GM19324 (cell line): ENCODE data around the gene PPIA.
A peak's percentile ranks its signal among the peaks of the same experiment; 100 is the strongest.

Source experiments
- ATAC-seq: cut with Tn5 transposase; IDR thresholded peaks from one replicate; pipeline ENCODE4 v1.9.1; 2021; ENCODE audit warnings: mild to moderate bottlenecking, moderate library complexity; ENCODE audit not compliant: unreplicated experiment, low FRiP score

The PPIA gene

GRCh38 chr7:44796504-44797328 is at the start of gene PPIA:
Gene PPIA (plus strand): TSS chr7:44796681. CDS start chr7:44796725, 44 bp downstream.
- peak; percentile 94 for ATAC-seq

DNA sequence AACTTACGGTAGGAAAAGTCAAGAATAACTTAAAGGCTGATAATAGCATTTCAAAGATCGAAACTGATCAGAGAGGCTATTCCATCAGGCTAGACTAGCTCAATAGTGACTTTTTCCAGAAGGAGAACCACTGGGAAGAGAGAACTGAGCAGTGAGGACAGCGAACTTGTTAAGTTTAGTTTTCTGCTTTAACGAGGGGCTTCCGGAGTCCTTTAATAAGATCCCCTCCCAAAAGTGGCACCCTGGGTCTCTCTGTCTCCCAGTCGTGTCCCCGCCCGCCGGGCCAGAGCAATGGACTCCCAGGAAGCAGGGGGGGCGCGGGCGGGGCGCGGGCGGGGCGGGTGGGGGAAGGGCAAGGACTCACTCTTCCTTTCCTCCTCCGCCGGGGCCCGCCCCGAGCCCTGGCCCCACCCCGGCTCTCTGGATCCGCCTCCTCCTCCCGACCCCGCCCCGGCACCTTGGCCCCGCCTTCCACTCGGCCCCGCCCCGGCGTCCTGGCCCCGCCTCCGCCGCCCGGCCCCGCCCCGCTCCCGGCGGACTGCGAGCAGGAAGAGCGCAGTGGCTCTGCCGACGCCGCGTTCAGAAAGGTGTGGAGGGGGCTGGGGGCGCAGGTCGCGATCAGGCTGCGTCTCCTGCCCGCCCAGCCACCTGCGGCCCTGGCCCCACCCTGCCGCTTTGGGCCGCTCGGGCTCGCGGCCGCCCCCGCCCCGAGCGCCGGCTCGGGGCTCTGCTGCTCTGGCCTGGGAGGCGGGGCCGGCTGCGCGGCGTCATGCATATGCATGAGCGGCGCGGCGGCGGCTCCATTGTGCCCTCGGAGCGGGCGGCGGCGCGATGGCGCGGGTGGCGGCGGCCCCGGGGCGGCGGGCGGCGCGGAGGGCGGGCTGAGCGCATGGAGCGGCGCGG is 48.2 kb upstream of the PPIA start, which contains the start of gene ZMIZ2:
ZMIZ2 (plus strand) TSS at position 803 of the 903 bp plus-strand sequence. CDS start 7,403 bp downstream, outside the sequence.
- ATAC-seq: peak; percentile 87

DNA sequence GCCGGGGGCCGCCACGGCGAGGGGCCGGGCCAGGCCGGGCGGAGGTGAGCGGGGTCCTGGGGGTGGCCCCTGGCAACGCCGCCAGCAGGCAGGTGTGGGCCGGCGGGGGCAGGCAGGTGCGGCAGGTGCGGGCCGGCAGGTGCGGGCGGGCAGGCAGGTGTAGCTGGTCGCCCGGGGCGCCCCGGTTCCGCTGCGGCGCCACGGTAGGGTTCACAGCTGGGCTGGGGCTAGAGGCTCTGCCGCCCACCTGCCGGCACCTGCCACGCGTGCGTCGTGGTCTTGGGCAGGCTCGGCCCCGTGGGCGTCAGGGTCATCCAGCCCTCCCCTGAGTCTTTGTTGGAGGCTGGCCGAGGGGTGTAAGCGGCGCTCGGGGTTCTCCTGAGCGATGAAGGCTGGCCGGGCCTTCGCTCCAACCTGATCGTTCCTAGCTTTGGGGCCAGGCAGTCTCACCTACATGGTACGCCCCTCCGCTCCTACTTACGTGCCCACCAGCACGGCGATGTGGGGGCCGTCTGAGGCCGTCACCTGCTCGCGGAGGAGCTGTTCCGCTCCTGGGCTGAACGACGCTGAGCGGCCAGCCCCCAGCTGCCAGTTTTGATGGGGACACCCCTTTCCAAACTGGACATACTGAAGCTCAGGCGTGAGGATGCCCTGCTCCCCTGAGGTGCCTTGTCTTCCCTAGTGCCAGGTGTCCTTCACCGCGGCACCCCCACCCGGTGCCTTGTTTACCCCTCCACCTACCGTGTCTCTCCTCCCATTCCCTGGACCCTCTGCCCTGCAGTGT is 47.3 kb upstream of the PPIA start:
- peak; percentile 26 for ATAC-seq

GRCh38 chr7:44749992-44750391 is 46.5 kb upstream of the PPIA start:
- ATAC-seq: no peak

DNA sequence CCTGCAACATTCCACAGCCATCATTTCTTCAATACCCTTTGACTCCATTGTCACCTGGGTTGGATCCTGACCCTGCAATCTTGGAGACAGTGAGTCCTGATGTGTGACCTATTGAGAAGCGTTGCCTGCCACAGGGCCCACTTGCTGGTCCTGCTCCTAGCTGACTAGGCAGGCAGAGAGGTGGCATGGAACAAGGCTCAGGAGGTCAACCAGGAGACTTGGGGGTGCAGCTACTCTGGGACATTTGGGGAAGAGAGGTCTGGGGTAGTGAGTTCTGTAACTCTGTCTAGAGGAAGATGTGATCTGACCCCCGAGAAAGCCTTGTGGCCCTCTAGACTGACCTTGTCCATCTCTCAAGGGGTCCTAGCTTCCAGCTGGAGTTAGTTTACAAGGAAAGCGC is 46.1 kb upstream of the PPIA start:
- ATAC-seq: no peak

DNA sequence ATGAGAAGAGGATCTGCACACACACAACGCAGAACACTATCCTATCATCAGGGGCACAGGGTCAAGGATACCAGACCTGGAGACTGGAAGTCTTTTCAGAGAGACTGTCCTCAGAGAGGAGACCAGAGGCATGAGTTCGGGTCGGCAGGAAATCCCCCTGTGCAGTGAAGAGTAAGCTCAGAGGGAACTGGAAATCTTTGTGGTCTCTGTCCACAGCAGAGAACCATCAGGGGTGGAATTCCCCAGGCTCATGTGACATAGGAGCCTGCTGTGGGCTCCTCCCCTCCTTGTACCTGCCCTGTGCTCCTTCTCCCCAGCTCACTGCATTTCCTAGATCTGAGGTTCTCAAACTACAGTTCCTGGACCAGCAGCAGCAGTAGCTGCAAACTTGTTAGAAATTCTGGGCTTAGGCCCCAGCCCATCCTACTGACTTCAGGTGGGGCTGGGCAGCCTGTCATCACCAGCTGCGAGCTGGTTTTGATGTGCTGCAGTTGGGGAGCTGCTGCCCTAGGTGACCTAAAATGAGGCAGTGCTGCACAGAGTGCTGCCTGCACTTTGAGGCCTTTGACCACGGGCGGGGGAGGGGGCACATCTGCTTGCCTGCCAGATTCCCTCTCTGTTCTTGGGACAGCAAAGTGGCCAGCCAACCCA is 45.4 kb upstream of the PPIA start:
- ATAC-seq: peak; percentile 22

- ATAC-seq: no peak
Observed at GRCh38 chr7:44752822-44753221, 43.7 kb upstream of the PPIA start.

DNA sequence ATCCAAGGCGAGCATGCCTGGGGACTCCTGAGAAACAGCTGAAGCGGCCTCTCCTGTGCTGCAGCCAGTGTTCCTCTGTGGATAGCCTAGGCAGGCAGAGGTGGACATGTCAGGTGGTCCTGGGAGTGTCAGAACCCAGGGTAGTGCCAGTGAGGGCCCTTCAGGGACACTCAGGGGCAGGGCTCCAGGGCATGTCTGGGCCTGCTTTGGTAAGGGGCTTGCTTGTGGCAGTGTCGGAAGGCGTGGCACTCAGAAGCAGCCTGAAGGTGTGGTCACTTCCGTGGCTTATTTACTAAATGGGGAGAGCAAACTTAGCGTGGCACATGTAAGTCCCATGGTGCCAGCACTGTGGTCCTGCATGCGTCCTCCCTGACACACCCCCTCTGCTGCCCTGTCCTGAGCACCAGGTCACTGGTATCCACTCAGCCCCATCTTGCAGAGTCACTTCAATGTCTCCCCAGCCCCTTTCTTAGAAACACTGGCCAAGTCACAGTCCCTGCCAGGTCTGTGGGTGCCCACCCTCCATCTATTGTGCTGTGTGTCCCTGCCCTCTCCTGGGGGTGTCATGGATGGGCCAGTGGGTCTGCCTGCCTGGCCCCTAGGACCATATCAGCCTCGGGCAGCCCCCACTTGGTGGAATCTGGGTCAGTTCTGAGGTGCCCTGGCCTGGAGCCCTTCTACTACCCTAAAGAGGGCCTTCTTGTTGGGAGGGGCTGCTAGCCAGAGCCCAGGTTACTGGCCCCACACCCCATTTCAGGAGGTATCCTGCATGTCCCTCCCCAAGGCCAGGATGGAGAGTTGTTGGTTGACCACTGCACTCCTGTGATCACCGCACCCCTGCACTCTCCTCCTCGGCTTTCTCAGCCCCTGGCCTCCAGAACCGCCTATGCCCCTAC is 41.4 kb upstream of the PPIA start:
- ATAC-seq: no peak

DNA sequence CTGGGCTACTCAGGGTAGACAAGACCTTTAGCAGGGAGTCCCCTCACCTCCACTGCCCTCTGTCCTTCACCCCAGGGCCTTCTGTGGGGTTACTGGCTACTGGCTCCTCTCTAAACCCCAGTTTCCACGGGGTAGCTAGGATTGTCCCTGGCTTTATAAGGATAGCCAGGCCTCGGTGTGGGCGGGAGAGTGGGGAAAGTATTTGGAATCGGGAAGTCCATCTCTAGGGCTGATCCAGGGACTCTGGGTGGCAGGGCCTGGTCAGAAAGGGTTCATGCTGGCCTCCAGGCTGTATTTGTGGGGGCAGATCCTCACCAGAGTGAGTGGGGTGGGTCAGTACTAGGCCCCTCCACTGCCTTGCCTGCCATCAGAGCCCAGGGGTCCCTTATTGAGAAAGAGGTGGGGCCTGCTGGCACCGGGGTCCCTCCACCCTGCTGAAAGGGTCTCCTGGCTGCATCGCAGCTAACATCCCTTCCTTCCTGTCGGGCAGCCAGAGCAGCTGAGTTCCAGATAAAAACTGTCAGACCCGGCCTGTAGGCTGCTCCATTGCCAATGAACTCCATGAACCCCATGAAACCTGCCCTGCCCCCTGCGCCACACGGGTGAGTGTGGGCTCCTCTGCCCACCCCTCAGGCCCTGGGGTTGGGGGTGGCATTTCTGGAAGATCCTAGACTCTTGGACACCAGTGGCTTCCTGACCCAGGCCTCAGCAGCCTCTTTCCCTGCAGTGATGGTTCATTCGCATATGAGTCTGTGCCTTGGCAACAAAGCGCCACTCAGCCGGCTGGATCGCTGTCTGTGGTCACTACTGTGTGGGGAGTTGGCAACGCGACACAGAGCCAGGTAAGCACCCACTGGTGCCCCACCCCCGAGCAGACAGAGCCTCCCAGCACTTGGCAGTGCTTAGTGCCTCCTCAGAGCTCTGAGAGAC is 40.5 kb upstream of the PPIA start:
- ATAC-seq: no peak

GRCh38 chr7:44756904-44757303 is 39.6 kb upstream of the PPIA start:
- no peak for ATAC-seq

DNA sequence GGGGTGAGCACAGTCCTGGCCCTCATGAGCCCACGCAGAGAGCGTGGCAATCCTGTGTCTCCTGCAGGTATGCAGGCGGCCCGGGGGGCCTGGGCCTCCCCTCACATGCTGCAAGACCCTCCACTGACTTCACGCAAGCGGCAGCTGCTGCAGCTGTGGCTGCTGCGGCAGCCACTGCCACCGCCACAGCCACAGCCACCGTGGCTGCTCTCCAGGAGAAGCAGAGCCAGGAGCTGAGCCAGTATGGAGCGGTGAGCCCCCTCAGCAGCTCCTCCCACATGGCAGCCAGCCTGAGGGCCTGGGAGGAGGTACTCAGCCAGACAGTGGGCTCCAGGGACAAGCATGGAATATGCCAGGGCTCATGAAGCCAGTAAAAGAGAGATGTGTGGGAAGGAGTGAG is 39.2 kb upstream of the PPIA start:
- ATAC-seq: no peak

- ATAC-seq: no peak
Observed at GRCh38 chr7:44757739-44758138, 38.7 kb upstream of the PPIA start.

DNA sequence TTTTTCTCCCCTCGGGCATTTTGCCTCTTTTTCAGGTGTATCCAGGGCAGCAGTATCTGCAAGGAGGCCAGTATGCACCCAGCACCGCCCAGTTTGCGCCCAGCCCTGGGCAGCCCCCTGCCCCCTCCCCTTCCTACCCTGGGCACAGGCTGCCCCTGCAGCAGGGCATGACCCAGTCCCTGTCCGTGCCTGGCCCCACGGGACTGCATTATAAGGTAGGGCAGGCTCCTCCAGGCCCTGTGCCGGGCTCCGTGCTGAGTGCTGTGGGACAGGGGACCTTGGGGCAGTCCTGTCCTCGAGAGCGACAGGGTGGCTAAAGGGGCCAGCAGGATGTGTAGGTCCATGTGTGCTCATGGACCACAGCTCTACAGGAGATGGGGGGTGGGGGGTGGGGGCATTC is 37.2 kb upstream of the PPIA start:
- no peak for ATAC-seq

GRCh38 chr7:44760034-44760580 is 36.4 kb upstream of the PPIA start:
- ATAC-seq: no peak

GRCh38 chr7:44761207-44762161 is 35.0 kb upstream of the PPIA start:
- no peak for ATAC-seq

DNA sequence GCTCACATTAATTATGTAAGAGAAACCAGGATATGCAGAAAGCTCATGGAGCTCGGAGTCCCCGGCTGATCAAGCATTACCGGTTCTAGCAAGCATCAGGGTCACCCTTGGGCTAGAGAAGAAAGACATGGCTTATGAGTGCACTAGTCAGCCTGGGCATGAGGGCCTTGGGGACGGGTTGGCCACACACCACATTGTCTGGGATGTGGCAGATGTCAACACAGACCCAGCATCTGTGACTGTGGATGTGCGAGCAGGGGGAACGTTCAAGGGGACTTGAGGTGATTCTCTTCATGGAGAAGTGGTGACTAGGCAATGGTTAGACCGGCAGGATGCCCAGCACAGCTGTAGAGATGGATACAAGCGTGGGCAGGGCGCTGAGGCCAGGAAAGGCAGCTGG is 34.2 kb upstream of the PPIA start:
- no peak for ATAC-seq
